Calu3 (cell line): Measurements from ENCODE around the gene TUBGCP5. TPM values are rescaled to one million over a fixed set of nuclear protein-coding genes. Genes with fewer than 3 reads are reported as not detected.

Source experiments
- BruUV-seq: library from RNA; stranded (reverse); fragments of 400-500 nt; replicated peaks from 2 replicates; lab custom pipeline; 2021; lab: Mats Ljungman, UMichigan
- CTCF ChIA-PET: fragments of 300-600 bp; sonication (Branson Sonifier 250); formaldehyde crosslinking; loops from one replicate; lab custom pipeline; 2022; ENCODE audit warnings: antibody characterized with exemption; lab: Charles Lee
- DNase-seq: peaks from one replicate; pipeline ENCODE4 v3.0.0; 2022
- H3K27ac Mint-ChIP-seq: one replicate; pipeline ENCODE4 v1.8.0; 2022; ENCODE audit warnings: mixed read lengths; ENCODE audit not compliant: unreplicated experiment
- H3K27me3 Mint-ChIP-seq: one replicate; pipeline ENCODE4 v1.8.0; 2022; ENCODE audit warnings: mixed read lengths; ENCODE audit not compliant: unreplicated experiment
- H3K36me3 Mint-ChIP-seq: one replicate; pipeline ENCODE4 v1.8.0; 2022; ENCODE audit warnings: mild to moderate bottlenecking, moderate library complexity, mixed read lengths; ENCODE audit not compliant: insufficient read depth, unreplicated experiment
- H3K4me1 Mint-ChIP-seq: one replicate; pipeline ENCODE4 v1.8.0; 2022; ENCODE audit warnings: mild to moderate bottlenecking, low read depth, mixed read lengths; ENCODE audit not compliant: unreplicated experiment
- H3K4me3 Mint-ChIP-seq: one replicate; pipeline ENCODE4 v1.8.0; 2022; ENCODE audit warnings: mild to moderate bottlenecking, low read depth, moderate library complexity, mixed read lengths; ENCODE audit not compliant: unreplicated experiment
- H3K9me3 Mint-ChIP-seq: one replicate; pipeline ENCODE4 v1.8.0; 2022; ENCODE audit warnings: low read depth, mixed read lengths; ENCODE audit not compliant: unreplicated experiment
- intact Hi-C: fragments of 100-400 bp; cut with micrococcal nuclease; formaldehyde crosslinking; loops from one replicate; pipeline ENCODE4 v1.10.0; 2022; ENCODE audit not compliant: unreplicated experiment
- total RNA-seq: library from RNA; stranded (reverse); gene quantifications from 2 replicates; pipeline ENCODE4 v1.2.3, GENCODE V29; 2022
- TF ChIP-seq, protein P1 (sequence below): fragments of 200-600 bp; IDR thresholded peaks from one replicate; pipeline ENCODE4 v1.8.0; 2022; ENCODE audit warnings: antibody characterized with exemption; ENCODE audit not compliant: unreplicated experiment

TUBGCP5 gene
- total RNA-seq, 1 experiment from 2014 or later = 6.8 TPM

DNA sequence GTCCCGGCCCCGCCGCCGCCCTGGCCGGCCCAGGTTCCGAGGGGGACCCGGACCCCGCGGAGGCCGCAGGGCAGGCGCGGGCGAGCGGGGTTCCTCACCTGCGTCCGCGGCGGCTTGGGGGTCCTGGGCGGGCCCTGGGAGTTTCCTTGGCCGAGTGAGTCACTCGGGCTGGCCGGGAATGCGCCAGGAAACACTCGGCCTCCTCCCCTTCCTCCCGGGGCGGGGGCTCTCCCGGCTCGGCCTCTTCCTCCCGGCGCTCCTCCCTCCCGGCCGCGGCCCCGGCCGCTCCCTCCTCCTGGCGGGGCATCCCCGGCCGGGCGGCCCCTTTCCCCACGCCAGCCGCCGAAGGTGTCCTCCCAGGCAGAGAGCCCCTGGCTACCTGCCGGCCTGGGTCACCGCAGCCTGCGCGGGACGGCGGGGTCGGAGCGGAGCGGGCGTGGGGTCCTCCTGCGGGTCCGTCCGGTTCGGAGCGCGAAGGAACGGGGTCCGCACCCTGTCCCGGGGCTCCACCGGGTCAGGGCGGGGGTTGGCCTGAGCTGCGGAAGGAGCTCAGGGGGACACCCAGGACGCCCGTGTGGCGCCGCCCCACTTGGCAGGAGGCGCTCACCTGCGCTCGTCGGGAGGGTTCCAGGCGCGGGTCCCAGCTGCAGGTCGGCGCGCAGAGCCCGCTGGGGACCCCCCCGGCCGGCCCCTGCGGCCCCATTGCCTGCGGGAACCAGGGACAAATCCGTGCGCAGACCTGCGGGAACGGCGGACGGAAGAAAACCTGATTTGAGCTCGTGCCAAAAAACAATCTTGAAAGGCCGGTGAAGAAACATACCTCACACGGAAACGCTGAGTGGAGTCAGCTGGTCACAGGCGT lies 58.9 kb downstream of the TUBGCP5 start, which contains the start of gene CYFIP1:
Gene CYFIP1, minus strand, starts transcription at position 180 of the 862 bp plus-strand sequence. CDS start 33,083 bp downstream, outside the sequence.
- H3K27ac Mint-ChIP-seq = peak within 1 kb of the TSS; percentile 56
- no TSS peak for BruUV-seq
- peaks cover 12% of the 10 kb centered on the region for H3K36me3 Mint-ChIP-seq
- CTCF ChIA-PET = no interaction called here
- no peaks in the 10 kb centered on the region for H3K4me1 Mint-ChIP-seq
- intact Hi-C loops = no loop called here
- no peaks in the 10 kb centered on the region for H3K27me3 Mint-ChIP-seq
- DNase-seq = peak; percentile 75
- TF ChIP-seq, protein P1, sequence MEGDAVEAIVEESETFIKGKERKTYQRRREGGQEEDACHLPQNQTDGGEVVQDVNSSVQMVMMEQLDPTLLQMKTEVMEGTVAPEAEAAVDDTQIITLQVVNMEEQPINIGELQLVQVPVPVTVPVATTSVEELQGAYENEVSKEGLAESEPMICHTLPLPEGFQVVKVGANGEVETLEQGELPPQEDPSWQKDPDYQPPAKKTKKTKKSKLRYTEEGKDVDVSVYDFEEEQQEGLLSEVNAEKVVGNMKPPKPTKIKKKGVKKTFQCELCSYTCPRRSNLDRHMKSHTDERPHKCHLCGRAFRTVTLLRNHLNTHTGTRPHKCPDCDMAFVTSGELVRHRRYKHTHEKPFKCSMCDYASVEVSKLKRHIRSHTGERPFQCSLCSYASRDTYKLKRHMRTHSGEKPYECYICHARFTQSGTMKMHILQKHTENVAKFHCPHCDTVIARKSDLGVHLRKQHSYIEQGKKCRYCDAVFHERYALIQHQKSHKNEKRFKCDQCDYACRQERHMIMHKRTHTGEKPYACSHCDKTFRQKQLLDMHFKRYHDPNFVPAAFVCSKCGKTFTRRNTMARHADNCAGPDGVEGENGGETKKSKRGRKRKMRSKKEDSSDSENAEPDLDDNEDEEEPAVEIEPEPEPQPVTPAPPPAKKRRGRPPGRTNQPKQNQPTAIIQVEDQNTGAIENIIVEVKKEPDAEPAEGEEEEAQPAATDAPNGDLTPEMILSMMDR = no peak
- H3K4me3 Mint-ChIP-seq = peak within 1 kb of the TSS; percentile 94
- H3K9me3 Mint-ChIP-seq = no peaks in the 10 kb centered on the region

DNA sequence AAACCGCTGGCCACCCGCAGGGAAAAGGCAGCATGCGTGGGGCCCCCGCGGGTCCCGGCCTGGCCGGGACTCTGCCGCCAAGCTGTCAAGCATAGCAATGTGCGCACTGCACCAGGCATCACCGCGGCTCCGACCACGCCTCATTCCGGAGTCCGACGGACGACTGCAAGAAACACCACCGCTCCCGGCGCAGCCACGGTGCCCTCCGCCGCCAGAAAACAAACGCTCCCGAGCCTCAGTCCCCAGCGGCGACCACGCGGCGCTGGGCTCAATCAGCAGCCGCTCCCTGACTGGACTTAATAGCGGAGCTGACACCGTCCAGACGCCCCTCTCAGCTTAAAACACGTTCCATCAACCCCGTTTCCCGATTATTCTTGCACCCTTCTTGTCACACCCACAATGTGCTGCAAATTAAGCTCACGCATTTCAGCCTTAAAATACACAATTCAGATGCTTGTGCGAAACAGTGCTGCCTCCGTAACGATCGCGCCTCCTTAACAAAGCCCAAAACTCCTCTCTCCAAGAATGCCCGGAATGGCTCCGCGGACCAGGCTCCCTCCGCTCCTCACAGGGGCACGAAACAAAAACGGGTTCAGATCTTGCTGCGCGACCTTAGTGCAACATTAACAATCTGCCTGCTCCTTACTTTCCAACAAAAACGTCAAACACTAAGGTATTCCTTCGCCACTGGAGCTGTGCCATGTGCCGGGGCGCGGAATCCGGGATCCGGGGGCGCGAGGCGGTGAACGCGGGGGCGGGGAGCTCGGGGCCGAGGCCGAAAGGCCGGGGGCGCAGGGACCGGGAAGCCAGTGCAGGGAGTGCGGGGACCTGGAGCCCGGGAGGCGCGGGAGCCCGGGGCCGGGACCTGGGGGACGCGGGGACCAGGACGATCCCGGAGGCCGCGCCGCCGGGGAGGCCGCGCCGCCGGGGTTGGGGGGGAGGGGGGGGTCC lies 59.9 kb downstream of the TUBGCP5 start:
- no peaks in the 10 kb centered on the region for H3K9me3 Mint-ChIP-seq
- BruUV-seq = TSS peak; percentile 20
- CTCF ChIA-PET = no interaction called here
- no peaks in the 10 kb centered on the region for H3K27me3 Mint-ChIP-seq
- H3K4me3 Mint-ChIP-seq = peak overlapping the region; percentile 94
- intact Hi-C loops = no loop called here
- peaks cover 12% of the 10 kb centered on the region for H3K36me3 Mint-ChIP-seq
- no peaks in the 10 kb centered on the region for H3K4me1 Mint-ChIP-seq
- DNase-seq = peak; percentile 25
- H3K27ac Mint-ChIP-seq = peak overlapping the region; percentile 56
- TF ChIP-seq, protein P1 = no peak

DNA sequence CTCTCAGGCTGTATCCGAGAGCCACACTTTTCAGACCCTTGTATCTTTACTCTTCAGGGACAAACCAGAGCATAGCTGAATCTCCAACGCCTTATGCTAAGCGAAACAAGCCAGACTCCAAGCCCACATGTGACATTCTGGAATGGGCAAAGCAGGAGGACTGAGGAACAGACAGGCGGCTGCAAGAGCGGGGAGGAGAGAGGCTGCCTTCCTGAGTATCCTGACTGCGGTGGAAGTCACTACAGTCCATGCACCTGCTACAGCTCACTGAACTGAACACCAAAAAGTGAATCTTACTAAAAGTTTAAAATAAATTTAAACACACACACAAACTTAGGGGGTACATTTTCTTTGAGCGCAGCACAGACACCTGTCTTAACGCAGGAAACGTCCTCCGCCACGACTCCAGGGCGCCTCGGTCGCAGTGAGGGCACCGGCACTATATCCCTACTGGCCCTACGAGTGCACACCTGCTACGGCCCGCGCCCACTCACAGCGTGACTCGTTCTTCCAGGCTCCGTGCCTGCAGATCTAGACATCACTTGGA lies 60.6 kb downstream of the TUBGCP5 start:
- intact Hi-C loops = no loop called here
- Mint-ChIP-seq H3K4me1 (no peaks in the 10 kb centered on the region), H3K27me3 (no peaks in the 10 kb centered on the region), H3K4me3 (peak overlapping the region; percentile 94), H3K9me3 (no peaks in the 10 kb centered on the region), H3K27ac (no peak overlapping the region), H3K36me3 (peaks cover 12% of the 10 kb centered on the region)
- TF ChIP-seq, protein P1 = no peak
- CTCF ChIA-PET = no interaction called here
- BruUV-seq = no TSS peak
- DNase-seq = peak; percentile 0

DNA sequence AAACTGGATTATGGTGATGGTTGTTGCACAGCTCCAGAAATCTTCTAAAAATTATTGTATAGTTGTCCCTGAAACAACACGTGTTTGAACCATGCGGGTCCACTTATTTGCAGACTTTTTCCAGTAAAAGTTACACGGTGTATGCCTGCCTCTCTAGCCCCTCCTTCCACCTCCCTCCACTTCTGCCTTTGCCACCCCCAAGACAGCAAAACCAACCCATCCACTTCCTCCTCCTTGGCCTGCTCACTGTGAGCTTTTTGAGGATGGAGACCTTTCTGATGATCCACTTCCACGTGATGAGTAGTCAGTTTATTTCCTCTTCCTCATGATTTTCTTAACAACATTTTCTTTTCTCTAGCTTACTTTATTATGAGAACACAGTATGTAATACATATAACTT lies 64.6 kb downstream of the TUBGCP5 start:
- no peak overlapping the region for H3K27ac Mint-ChIP-seq

More for the DNA sequence above, 64.6 kb downstream of the TUBGCP5 start:
- CTCF ChIA-PET = no interaction called here
- H3K4me1 Mint-ChIP-seq = no peaks in the 10 kb centered on the region
- BruUV-seq = no TSS peak
- no peaks in the 10 kb centered on the region for H3K27me3 Mint-ChIP-seq
- TF ChIP-seq, protein P1 = no peak
- no peaks in the 10 kb centered on the region for H3K9me3 Mint-ChIP-seq
- no peak for DNase-seq
- no peak overlapping the region for H3K4me3 Mint-ChIP-seq
- peaks cover 10% of the 10 kb centered on the region for H3K36me3 Mint-ChIP-seq
- intact Hi-C loops = no loop called here
